Measurements from ENCODE around the gene AP2A2. TPM values are rescaled to one million over a fixed set of nuclear protein-coding genes. Genes with fewer than 3 reads are reported as not detected.

Gene AP2A2
- total and polyA plus RNA-seq, 2 of the 4 experiments (the other 2 are of a cell fraction) = 19.9 to 49.0 TPM

DNA sequence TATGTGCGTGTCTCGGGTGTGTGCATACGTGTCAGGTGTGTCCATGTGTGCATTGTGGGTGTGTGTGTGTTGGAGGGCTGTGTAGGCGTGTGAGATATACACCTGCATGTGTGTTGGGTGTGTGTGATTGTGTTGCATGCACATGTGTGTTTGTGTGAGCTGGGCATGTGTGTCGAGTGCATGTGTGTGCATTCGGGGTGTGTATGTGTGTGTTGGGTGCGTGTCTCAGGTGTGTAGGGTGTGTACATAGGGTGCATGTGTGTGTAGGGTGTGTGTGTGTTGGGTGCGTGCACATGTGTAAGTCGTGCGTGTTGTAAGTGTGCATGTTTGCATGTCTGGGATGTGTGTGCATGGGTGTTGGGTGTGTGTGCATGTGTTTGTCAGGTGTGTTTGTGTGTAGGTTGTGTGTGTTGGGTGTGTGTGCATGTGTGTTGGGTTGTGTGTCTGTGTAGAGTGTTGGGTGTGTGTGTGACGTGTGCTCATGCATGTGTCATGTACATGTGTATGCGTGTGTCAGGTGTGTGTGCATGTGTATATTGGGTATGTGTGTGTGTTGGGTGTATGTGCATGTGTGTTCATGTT lies 106.7 kb downstream of the AP2A2 start:
- no peak overlapping the region for H3K4me2 ChIP-seq (ENCODE audit: low read depth, low read length)
- no peak for ATAC-seq (ENCODE audit: low read depth)
- no peak for DNase-seq
- dilution Hi-C loops (cut with HindIII; ENCODE audit: low sequenced_read_pairs, unreplicated experiment) = no loop called here
- H2AFZ ChIP-seq (replicated peaks; ENCODE audit: low read length, poor library complexity) = no peak overlapping the region
- H2AK9ac ChIP-seq (replicated peaks; ENCODE audit: low read depth, low read length, poor library complexity) = no peak overlapping the region
- H3K9ac ChIP-seq (ENCODE audit: low read depth, low read length) = no peak overlapping the region
- BruUV-seq (replicated peaks) = no TSS peak
- no peak overlapping the region for H3K56ac ChIP-seq (ENCODE audit: extremely low read depth, insufficient read depth, low read length)
- no peaks in the 10 kb centered on the region; the same call in 1 of the 2 replicates for H3K27me3 ChIP-seq (ENCODE audit: control insufficient read depth, insufficient read depth, low read length)
- no peak overlapping the region for H4K8ac ChIP-seq (ENCODE audit: low read depth in 2 of 2, low read length in 2 of 2)
- H3K4ac ChIP-seq (ENCODE audit: low read depth, low read length) = no peak overlapping the region
- peaks cover 6% of the 10 kb centered on the region; the same call in 1 of the 2 replicates for H4K20me1 ChIP-seq (ENCODE audit: insufficient read depth, low read length)
- no peak overlapping the region for H3K4me3 ChIP-seq (ENCODE audit: insufficient read depth, low read depth, low read length)
- no peaks in the 10 kb centered on the region for H3K4me1 ChIP-seq (ENCODE audit: control insufficient read depth, insufficient read depth, low read length)
- no peak overlapping the region for H2BK20ac ChIP-seq (ENCODE audit: low read depth, low read length)
- no peak overlapping the region for H2BK120ac ChIP-seq (ENCODE audit: low read depth, low read length)
- no peak overlapping the region for H4K5ac ChIP-seq (ENCODE audit: low read depth, low read length)
- no peak overlapping the region for H4K91ac ChIP-seq (ENCODE audit: insufficient read depth, low read depth, low read length)
- H2BK5ac ChIP-seq (ENCODE audit: low read depth, low read length, poor library complexity, severe bottlenecking) = peak overlapping the region; percentile 23
- WGBS, 2 experiments (ENCODE audit: extremely low coverage in 2 of 2, insufficient read length in 1 of 2) = 88% methylated on average over 10 of the region's 12 CpGs; no CpG with 5 or more reads in 1 of the 2 experiments
- H3K36me3 ChIP-seq (ENCODE audit: control insufficient read depth, insufficient read depth, low read length) = no peaks in the 10 kb centered on the region
- H2AK5ac ChIP-seq (ENCODE audit: low read depth, low read length) = no peak overlapping the region
- H3K27ac ChIP-seq (ENCODE audit: insufficient read depth, low read length) = no peak overlapping the region
- H3K9me3 ChIP-seq (ENCODE audit: control insufficient read depth, insufficient read depth, low read length) = no peaks in the 10 kb centered on the region
- H3K18ac ChIP-seq (ENCODE audit: low read depth, low read length) = no peak overlapping the region
- H3K23ac ChIP-seq (ENCODE audit: low read depth, low read length) = no peak overlapping the region
- H3K9me1 ChIP-seq (ENCODE audit: insufficient read depth, low read length) = no peaks in the 10 kb centered on the region
- in situ Hi-C loops (cut with MboI; ENCODE audit: low sequenced_read_pairs) = no loop called here
- H2BK15ac ChIP-seq (ENCODE audit: low read depth, low read length) = no peak overlapping the region
- no peaks in the 10 kb centered on the region for H3K79me1 ChIP-seq (ENCODE audit: low read depth in 1 of 2, low read length in 2 of 2)
- intact Hi-C loops (cut with micrococcal nuclease) = no loop called here
- ChIA-PET POLR2A (ENCODE audit: unreplicated experiment) (no interaction called here), CTCF (no interaction called here)
- no peak overlapping the region for H3K14ac ChIP-seq (replicated peaks; ENCODE audit: low read depth, low read length)
- TF ChIP-seq, protein P1, sequence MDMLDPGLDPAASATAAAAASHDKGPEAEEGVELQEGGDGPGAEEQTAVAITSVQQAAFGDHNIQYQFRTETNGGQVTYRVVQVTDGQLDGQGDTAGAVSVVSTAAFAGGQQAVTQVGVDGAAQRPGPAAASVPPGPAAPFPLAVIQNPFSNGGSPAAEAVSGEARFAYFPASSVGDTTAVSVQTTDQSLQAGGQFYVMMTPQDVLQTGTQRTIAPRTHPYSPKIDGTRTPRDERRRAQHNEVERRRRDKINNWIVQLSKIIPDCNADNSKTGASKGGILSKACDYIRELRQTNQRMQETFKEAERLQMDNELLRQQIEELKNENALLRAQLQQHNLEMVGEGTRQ (IDR thresholded peaks at IDR 0.05; ENCODE audit: low read depth, low read length) = no peak
- no peak for TF ChIP-seq MAZ (IDR thresholded peaks at IDR 0.05; ENCODE audit: borderline replicate concordance, low read depth, low read length)
- TF ChIP-seq CEBPB (IDR thresholded peaks at IDR 0.05; ENCODE audit: low read depth, low read length) = no peak
- no peak for TF ChIP-seq MXI1 (IDR thresholded peaks at IDR 0.05; ENCODE audit: borderline replicate concordance, low read depth, low read length)
- no peak for TF ChIP-seq SMC3 (IDR thresholded peaks at IDR 0.05; ENCODE audit: low read depth, low read length)
- no peak for TF ChIP-seq MAFK (IDR thresholded peaks at IDR 0.05; ENCODE audit: low read depth, low read length)
- no peak for TF ChIP-seq NFE2L2 (IDR thresholded peaks at IDR 0.05; ENCODE audit: low read depth, low read length)
- TF ChIP-seq RCOR1 (IDR thresholded peaks at IDR 0.05; ENCODE audit: insufficient replicate concordance, low read length) = no peak
- TF ChIP-seq, protein P2, sequence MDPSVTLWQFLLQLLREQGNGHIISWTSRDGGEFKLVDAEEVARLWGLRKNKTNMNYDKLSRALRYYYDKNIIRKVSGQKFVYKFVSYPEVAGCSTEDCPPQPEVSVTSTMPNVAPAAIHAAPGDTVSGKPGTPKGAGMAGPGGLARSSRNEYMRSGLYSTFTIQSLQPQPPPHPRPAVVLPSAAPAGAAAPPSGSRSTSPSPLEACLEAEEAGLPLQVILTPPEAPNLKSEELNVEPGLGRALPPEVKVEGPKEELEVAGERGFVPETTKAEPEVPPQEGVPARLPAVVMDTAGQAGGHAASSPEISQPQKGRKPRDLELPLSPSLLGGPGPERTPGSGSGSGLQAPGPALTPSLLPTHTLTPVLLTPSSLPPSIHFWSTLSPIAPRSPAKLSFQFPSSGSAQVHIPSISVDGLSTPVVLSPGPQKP (IDR thresholded peaks at IDR 0.05; ENCODE audit: borderline replicate concordance, low read depth, low read length) = no peak
- TF ChIP-seq RFX5 (IDR thresholded peaks at IDR 0.05; ENCODE audit: low read depth, low read length) = no peak
- TF ChIP-seq, protein P3, sequence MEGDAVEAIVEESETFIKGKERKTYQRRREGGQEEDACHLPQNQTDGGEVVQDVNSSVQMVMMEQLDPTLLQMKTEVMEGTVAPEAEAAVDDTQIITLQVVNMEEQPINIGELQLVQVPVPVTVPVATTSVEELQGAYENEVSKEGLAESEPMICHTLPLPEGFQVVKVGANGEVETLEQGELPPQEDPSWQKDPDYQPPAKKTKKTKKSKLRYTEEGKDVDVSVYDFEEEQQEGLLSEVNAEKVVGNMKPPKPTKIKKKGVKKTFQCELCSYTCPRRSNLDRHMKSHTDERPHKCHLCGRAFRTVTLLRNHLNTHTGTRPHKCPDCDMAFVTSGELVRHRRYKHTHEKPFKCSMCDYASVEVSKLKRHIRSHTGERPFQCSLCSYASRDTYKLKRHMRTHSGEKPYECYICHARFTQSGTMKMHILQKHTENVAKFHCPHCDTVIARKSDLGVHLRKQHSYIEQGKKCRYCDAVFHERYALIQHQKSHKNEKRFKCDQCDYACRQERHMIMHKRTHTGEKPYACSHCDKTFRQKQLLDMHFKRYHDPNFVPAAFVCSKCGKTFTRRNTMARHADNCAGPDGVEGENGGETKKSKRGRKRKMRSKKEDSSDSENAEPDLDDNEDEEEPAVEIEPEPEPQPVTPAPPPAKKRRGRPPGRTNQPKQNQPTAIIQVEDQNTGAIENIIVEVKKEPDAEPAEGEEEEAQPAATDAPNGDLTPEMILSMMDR (conservative IDR thresholded peaks at IDR 0.05; ENCODE audit: low read depth, low read length) = no peak

All from IMR-90 (cell line).